HG03103 (cell line): ENCODE measurements around the gene FOCAD.
A peak's percentile ranks its signal among the peaks of the same experiment; 100 is the strongest.
"Not testable (repeated sequence)": the region's sequence is repeated elsewhere in the genome, so short reads cannot be mapped to it uniquely, and the experiment has no call there.

Experiments used
- ATAC-seq: cut with Tn5 transposase; IDR thresholded peaks from one replicate; pipeline ENCODE4 v1.9.1; 2021; ENCODE audit warnings: low read depth; ENCODE audit not compliant: unreplicated experiment

Gene FOCAD

GRCh38 chr9:20670395-20670794, 13.7 kb upstream of the FOCAD start:
- ATAC-seq = no peak

DNA sequence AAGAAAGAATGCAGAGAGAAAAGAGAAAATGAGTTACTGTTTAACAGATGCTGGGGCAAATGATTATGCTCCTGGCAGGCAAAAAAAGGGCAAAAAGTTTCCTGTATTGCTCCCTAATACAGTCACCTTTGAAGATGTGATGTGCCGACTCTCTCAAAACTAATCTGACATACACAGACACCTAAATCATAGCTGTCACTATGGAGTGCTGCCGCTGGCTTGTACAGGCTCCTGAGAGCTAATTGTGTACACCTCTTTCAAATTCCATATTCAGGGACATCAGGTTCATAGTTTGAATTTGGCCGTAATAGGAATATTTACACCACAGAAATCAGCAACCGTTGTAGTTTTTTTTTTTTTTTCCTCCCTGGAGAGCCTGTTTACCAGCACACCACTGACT, 12.4 kb upstream of the FOCAD start:
- ATAC-seq = no peak

DNA sequence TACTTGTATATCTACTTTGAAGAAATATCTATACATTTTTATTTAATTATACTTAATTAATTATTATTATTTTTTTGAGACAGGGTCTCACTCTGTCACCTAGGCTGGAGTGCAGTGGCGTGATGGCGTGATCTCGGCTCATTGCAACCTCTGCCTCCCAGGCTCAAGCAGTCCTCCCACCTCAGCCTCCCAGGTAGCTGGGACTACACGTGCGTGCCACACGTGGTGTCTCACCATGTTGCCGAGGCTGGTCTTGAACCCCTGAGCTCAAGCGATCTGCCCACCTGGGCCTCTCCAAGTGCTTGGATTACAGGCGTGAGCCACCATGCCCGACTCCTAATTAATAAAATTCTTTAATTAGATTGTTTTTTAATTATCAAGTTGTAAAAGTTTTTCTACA, 10.5 kb upstream of the FOCAD start:
- ATAC-seq = not testable (repeated sequence)

- no peak for ATAC-seq
Observed at GRCh38 chr9:20681467-20681866, 2.6 kb upstream of the FOCAD start.

DNA sequence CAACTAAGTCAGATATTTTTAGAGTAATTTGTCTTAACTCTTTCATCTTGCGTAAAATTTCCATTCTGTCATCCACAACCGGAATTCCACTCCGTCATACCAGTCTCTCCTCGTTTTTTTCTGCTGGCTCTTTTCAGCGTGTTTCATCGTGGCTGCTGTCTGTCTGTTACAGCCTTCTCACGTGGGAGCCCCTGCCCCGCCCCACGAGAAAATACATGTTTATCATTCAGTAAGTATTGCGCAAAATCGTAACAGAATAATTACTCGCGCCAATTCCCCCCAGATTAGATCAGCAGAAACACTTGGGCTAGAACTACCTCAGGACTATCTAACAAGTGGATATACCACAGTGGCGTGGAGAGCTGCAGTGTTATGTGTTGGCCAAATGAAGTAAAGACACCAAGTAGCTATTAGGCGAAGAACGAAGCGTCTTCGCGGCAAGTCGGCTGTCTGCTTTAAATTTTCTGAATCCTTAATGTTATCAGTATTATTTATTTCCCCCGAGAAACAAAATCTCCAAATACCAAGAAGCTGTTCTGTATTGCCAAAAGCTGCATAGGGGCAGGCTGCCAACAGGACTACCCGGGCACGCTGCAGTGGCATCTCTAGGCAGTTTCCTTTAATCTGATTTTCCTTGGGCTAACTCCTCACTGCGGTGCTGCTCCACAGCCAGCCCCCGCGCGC, 566 bp upstream of the FOCAD start:
- ATAC-seq = peak; percentile 4

GRCh38 chr9:20684875-20685696, 1.0 kb downstream of the FOCAD start:
- ATAC-seq = no peak

GRCh38 chr9:20685769-20686168, 1.7 kb downstream of the FOCAD start:
- no peak for ATAC-seq

GRCh38 chr9:20689833-20690232, 5.8 kb downstream of the FOCAD start:
- ATAC-seq = no peak

- ATAC-seq = no peak
Observed at GRCh38 chr9:20692554-20692953, 8.5 kb downstream of the FOCAD start.

DNA sequence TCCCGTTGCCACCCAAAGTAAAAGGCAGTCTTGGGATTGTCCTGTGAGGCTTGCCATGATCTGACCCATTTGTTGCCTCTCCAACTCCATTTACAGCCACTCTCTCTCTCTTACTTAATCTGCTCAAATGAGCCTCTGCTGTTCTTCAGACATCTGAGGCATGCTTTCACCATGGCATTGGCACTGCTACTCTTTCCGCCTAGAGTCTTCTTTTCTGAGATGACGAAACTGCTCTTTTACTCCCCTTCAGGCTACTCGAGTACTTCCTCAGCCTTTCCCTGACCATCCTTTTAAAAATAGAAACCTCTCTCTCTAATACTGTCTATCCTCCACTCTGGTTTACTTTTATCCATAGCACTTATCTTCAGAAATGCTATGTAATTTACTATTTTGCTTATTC, 9.0 kb downstream of the FOCAD start:
- no peak for ATAC-seq

DNA sequence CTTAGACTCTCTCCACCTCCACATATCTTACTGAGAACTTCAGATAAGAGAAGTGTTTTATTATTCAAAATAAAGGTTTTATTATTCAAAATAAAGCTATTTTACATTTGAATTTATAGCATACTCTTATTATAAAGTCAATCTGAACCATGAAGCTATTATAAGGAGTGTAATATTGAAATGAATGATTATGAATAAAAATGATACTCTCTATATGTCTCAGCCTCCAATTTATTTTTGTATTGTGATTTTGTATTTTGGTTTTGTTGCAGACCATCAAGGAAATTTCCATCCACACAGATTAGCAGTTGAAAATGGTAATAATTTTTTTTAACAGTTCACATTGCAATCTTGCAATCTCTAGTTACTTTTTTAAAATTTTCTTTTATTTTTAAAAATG, 10.2 kb downstream of the FOCAD start:
- ATAC-seq = no peak

DNA sequence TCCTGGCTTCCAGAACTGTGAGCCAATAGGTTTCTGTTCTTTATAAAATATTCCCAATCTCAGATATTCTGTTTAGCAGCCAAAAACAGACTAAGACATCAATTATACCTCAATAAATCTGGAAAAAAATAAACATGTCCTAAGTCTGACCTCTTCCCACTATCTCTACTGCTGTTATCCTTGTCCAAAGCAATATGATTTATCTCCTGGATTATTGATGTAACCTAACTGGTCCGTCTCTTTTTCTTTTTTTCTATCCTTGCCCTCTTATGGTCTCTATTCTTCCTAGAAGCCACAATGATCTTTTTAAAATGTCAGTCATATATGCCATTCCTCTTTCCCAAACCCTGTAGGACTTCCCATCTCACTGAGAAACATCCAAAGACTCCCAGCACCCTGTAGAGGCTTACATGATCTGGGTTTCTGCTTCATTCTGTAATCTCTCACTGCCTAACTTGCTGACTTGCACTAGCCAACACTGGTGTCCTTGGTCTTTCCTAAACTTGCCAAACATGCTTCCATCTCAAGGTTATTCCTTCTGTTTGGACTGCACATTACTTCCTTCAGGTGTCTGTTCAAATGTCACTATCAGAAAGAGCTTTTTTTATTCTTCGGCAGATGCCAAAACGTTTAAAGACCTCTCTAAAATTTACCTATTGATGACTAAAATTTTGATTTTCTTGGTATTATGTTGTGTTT, 13.1 kb downstream of the FOCAD start:
- no peak for ATAC-seq

GRCh38 chr9:20698782-20699181, 14.7 kb downstream of the FOCAD start:
- no peak for ATAC-seq

- no peak for ATAC-seq
Observed at GRCh38 chr9:20701060-20701459, 17.0 kb downstream of the FOCAD start.

DNA sequence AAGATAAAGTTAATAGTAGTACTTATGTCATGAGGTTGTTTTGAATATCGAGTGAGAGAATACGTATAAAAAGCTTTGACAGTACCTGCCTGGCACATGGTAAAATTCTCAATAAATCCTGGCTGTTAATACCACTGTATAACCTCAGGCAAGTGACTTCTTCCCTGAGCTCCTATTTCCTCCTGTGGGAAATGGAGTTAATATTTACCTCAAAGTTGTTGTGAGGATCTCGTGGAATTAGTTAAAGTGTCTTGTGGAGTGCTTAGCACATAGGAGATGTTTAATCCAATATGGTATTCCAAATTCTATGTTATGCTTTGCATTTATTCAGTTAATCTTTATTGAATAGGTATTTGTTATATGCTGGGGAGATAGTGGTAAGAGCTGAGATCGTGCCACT, 18.5 kb downstream of the FOCAD start:
- no peak for ATAC-seq

DNA sequence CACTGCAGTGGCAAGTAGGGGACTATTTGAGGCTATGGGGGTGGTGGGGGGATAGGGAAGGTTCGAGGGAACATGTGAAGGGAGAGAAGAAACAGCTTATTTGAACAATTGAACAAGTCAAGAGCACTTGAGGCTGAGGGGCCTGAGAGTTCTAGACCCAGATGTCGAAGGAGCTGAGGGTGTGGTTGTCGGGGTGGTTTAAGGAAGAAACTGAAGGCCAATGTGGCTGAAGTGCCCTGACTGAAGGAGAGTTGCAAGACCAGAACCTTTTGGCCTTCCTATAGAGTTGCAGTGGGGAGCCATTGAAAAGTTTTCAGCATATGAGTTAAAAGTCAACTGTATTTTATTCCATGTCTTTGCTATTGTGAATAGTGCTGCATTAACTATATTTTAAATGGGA, 19.1 kb downstream of the FOCAD start:
- no peak for ATAC-seq

DNA sequence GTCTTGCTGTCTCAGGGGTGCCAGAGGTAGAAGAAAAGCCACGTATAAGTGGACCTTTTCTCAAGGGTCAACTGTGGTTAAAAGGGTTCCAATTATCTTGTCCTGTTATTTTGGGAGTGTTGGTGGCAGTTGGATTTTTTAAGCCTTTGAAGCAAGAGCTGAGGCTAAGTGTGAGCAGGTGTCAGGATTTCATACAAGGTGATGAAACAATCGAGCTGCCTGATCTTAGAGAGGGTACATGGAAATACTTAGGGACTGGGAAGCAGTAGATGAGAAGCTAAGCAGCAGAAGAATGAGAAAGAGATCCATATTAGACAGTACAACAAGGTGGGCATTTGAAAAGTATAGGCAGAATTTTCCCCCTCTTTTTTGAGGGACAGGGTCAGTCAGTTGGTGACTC, 23.6 kb downstream of the FOCAD start:
- no peak for ATAC-seq

GRCh38 chr9:20713172-20713571, 29.1 kb downstream of the FOCAD start:
- no peak for ATAC-seq

- ATAC-seq = no peak
Observed at GRCh38 chr9:20714442-20715415, 30.7 kb downstream of the FOCAD start.

- no peak for ATAC-seq
Observed at GRCh38 chr9:20722221-20722620, 38.2 kb downstream of the FOCAD start.
